HepG2 (cell line): Measurements from ENCODE around the gene UGP2. TPM values are rescaled to one million over a fixed set of nuclear protein-coding genes. Genes with fewer than 3 reads are reported as not detected.

Experiments used
- ATAC-seq: fragments of 200-7000 bp; cut with Tn5 transposase; 3 replicates; pipeline ENCODE4 v1.9.1; 2020; ENCODE audit warnings: mild to moderate bottlenecking, moderate library complexity
- BruUV-seq: library from RNA; stranded (reverse); fragments of 400-500 nt; replicated peaks from 2 replicates; lab custom pipeline; 2021; lab: Mats Ljungman, UMichigan
- CTCF ChIA-PET: fragments of 300-600 bp; formaldehyde crosslinking; extraction: SDS; loops from one replicate; lab custom pipeline; 2021; ENCODE audit warnings: low total read pairs, inconsistent platforms, low intra/inter-chr PET ratio; lab: Yijun Ruan, JAX
- POLR2A ChIA-PET: fragments of 350-600 bp; sonication (Branson Sonifier 250); formaldehyde crosslinking; loops from one replicate; lab custom pipeline; 2020; ENCODE audit warnings: antibody characterized with exemption, inconsistent platforms; lab: Yijun Ruan, JAX
- DNase-seq: peaks from one replicate; pipeline ENCODE4 v3.0.0-alpha.2; 2015; ENCODE audit warnings: low spot score
- FAIRE-seq: peaks from 3 replicates; lab custom pipeline; 2011; peaks lifted over from hg19 to GRCh38; lab: Jason Lieb, UNC
- H2AFZ ChIP-seq: one replicate; pipeline ENCODE4 v1.6.1; 2011; ENCODE audit warnings: low read length, inconsistent platforms
- H3K27ac ChIP-seq: fragments of 300-600 bp; 3 replicates; pipeline ENCODE4 v1.8.0; 2011; ENCODE audit warnings: mixed run types, mild to moderate bottlenecking, mixed read lengths, low read length, inconsistent platforms; ENCODE audit not compliant: insufficient read depth; ENCODE audit errors: extremely low read length
- H3K27me3 ChIP-seq, 2 experiments: fragments of 200-600 bp in 1 of 2; 2 replicates in 1 of 2; 3 replicates in 1 of 2; pipeline versions ENCODE4 v1.6.0 to v1.8.0; 2011; ENCODE audit warnings: low read length in 2 of 2, mild to moderate bottlenecking in 2 of 2, moderate library complexity in 2 of 2, inconsistent platforms in 1 of 2; ENCODE audit not compliant: insufficient read depth in 2 of 2, control insufficient read depth in 1 of 2
- H3K36me3 ChIP-seq, 2 experiments: fragments of 200-600 bp in 1 of 2; replicated peaks in 1 of 2; 2 replicates in 1 of 2; 3 replicates in 1 of 2; pipeline versions ENCODE4 v1.5.1 to v1.8.0; 2011; ENCODE audit warnings: low read length in 2 of 2, inconsistent platforms in 1 of 2; ENCODE audit not compliant: insufficient read depth in 2 of 2, control insufficient read depth in 1 of 2
- H3K4me1 ChIP-seq: 2 replicates; pipeline ENCODE4 v1.5.1; 2012; ENCODE audit warnings: low read length, inconsistent platforms; ENCODE audit not compliant: insufficient read depth
- H3K4me2 ChIP-seq: 2 replicates; pipeline ENCODE4 v1.6.0; 2011; ENCODE audit warnings: low read depth, low read length, inconsistent platforms
- H3K4me3 ChIP-seq, 3 experiments: fragments of 200-600 bp in 1 of 3; sonication (generic), shearing (Covaris generic) in 1 of 3; replicated peaks in 1 of 3; 2 replicates each; pipeline ENCODE4 v1.5.1; 2011 to 2016; ENCODE audit warnings: low read length in 3 of 3, inconsistent platforms in 2 of 3, low read depth in 2 of 3, mild to moderate bottlenecking in 2 of 3, control low read depth in 1 of 3, mixed read lengths in 1 of 3; ENCODE audit not compliant: insufficient read depth in 1 of 3
- H3K79me2 ChIP-seq: one replicate; pipeline ENCODE4 v1.6.1; 2011; ENCODE audit warnings: low read length, inconsistent platforms; ENCODE audit not compliant: insufficient read depth
- H3K9ac ChIP-seq: 2 replicates; pipeline ENCODE4 v1.6.0; 2011; ENCODE audit warnings: mild to moderate bottlenecking, low read depth, low read length, inconsistent platforms; ENCODE audit not compliant: insufficient read depth
- H3K9me3 ChIP-seq: 2 replicates; pipeline ENCODE4 v1.5.1; 2012; ENCODE audit warnings: mild to moderate bottlenecking, low read length
- H4K20me1 ChIP-seq: 2 replicates; pipeline ENCODE4 v1.6.0; 2011; ENCODE audit warnings: inconsistent platforms, mild to moderate bottlenecking, low read length, moderate library complexity; ENCODE audit not compliant: insufficient read depth
- ATF1 ChIP-seq: IDR thresholded peaks from 2 replicates; pipeline ENCODE4 v1.6.1; 2016; ENCODE audit warnings: mild to moderate bottlenecking, control low read depth
- CCDC6 ChIP-seq: sonication (generic); formaldehyde crosslinking; IDR thresholded peaks from 2 replicates; pipeline ENCODE4 v1.8.1; 2022; ENCODE audit warnings: mild to moderate bottlenecking, missing genetic modification reagents, moderate library complexity
- CEBPG ChIP-seq: IDR thresholded peaks from 2 replicates; pipeline ENCODE4 v1.6.1; 2016
- ETV5 ChIP-seq: IDR thresholded peaks from 2 replicates; pipeline ENCODE4 v1.6.1; 2018; ENCODE audit warnings: missing biosample characterization, missing genetic modification reagents, inconsistent platforms, borderline replicate concordance
- HNF4A ChIP-seq: sonication (generic); formaldehyde crosslinking; IDR thresholded peaks from 2 replicates; pipeline ENCODE4 v1.4.0; 2020; ENCODE audit warnings: missing genetic modification reagents
- MAFG ChIP-seq: sonication (generic); formaldehyde crosslinking; IDR thresholded peaks from 2 replicates; pipeline ENCODE4 v1.5.1; 2020; ENCODE audit warnings: mild to moderate bottlenecking, missing genetic modification reagents
- MED8 ChIP-seq: sonication (generic); formaldehyde crosslinking; IDR thresholded peaks from 2 replicates; pipeline ENCODE4 v1.8.1; 2023; ENCODE audit warnings: mild to moderate bottlenecking, missing genetic modification reagents; ENCODE audit not compliant: insufficient replicate concordance
- MZF1 ChIP-seq: sonication (generic); formaldehyde crosslinking; IDR thresholded peaks from 2 replicates; pipeline ENCODE4 v1.8.1; 2023; ENCODE audit warnings: mild to moderate bottlenecking, missing genetic modification reagents, borderline replicate concordance
- PHF8 ChIP-seq: sonication (generic); formaldehyde crosslinking; IDR thresholded peaks from 2 replicates; pipeline ENCODE4 v1.5.0; 2020; ENCODE audit warnings: missing genetic modification reagents
- RBM22 ChIP-seq: fragments of 200-400 bp; formaldehyde crosslinking; optimal IDR thresholded peaks from 2 replicates; pipeline ENCODE3; 2017; ENCODE audit warnings: mild to moderate bottlenecking, low read length, moderate library complexity
- REXO4 ChIP-seq: sonication (generic); formaldehyde crosslinking; IDR thresholded peaks from 2 replicates; pipeline ENCODE4 v1.8.0; 2022; ENCODE audit warnings: missing genetic modification reagents, mild to moderate bottlenecking, borderline replicate concordance
- SIN3A ChIP-seq: IDR thresholded peaks from 2 replicates; pipeline ENCODE4 v1.6.1; 2011; ENCODE audit warnings: low read depth, mild to moderate bottlenecking, control low read depth, low read length, borderline replicate concordance
- SYNCRIP ChIP-seq: fragments of 200-400 bp; formaldehyde crosslinking; IDR thresholded peaks from 2 replicates; pipeline ENCODE4 v1.6.1; 2018; ENCODE audit warnings: mild to moderate bottlenecking, low read depth, low read length; ENCODE audit not compliant: insufficient read depth
- TBP ChIP-seq: sonication (generic); formaldehyde crosslinking; IDR thresholded peaks from 2 replicates; pipeline ENCODE4 v1.5.0; 2020; ENCODE audit warnings: missing genetic modification reagents
- ZFP82 ChIP-seq: sonication (generic); formaldehyde crosslinking; IDR thresholded peaks from 2 replicates; pipeline ENCODE4 v1.5.1; 2020; ENCODE audit warnings: mild to moderate bottlenecking, missing genetic modification reagents, borderline replicate concordance
- ZNF121 ChIP-seq: sonication (generic); formaldehyde crosslinking; IDR thresholded peaks from 2 replicates; pipeline ENCODE4 v1.5.0; 2020; ENCODE audit warnings: mild to moderate bottlenecking, missing genetic modification reagents
- ZNF460 ChIP-seq: sonication (generic); formaldehyde crosslinking; IDR thresholded peaks from 2 replicates; pipeline ENCODE4 v1.5.1; 2020; ENCODE audit warnings: missing genetic modification reagents, mild to moderate bottlenecking, borderline replicate concordance
- ZNF709 ChIP-seq: sonication (generic); formaldehyde crosslinking; IDR thresholded peaks from 2 replicates; pipeline ENCODE4 v1.5.0; 2020; ENCODE audit warnings: mild to moderate bottlenecking, missing genetic modification reagents
- ZNF713 ChIP-seq: sonication (generic); formaldehyde crosslinking; IDR thresholded peaks from 2 replicates; pipeline ENCODE4 v1.4.0; 2020; ENCODE audit warnings: mild to moderate bottlenecking, missing genetic modification reagents
- WGBS: methylation state at CpG from one replicate; pipeline ENCODE4 v1.1.6; 2017; ENCODE audit warnings: low lambda C conversion rate; 5-methylcytosine and 5-hydroxymethylcytosine counted together
- in situ Hi-C: cut with HindIII; loops from 2 replicates; pipeline ENCODE4 v1.10.0; 2017; ENCODE audit warnings: low pct_unique_long_range_greater_than_20kb; ENCODE audit not compliant: extremely low pct_ligation_motif_present
- intact Hi-C: fragments of 100-400 bp; cut with micrococcal nuclease; formaldehyde crosslinking; loops from one replicate; pipeline ENCODE4 v1.10.0; 2022; ENCODE audit not compliant: unreplicated experiment
- polyA plus RNA-seq, 8 experiments: library from polyadenylated mRNA; depleted of rRNA in 3 of 8; stranded (reverse) in 7 of 8; unstranded in 1 of 8; fragments of >200 nt; fragmentation: Illumina TruSeq in 4 of 8; extraction: Trizol in 4 of 8; gene quantifications; 2 replicates each; pipeline versions ENCODE4 v1.2.1 to v1.2.3, GENCODE V29; 2011 to 2016; ENCODE audit warnings: low read depth in 4 of 8, missing spikeins in 1 of 8, mixed read lengths in 1 of 8; ENCODE audit not compliant: insufficient read depth in 1 of 8
- total RNA-seq, 5 experiments: library from RNA; depleted of rRNA; stranded (reverse); fragments of >200 nt; fragmentation: Illumina TruSeq; extraction: Trizol; gene quantifications; 2 replicates each; pipeline ENCODE4 v1.2.3, GENCODE V29; 2016; ENCODE audit warnings: low read depth in 1 of 5
- TF ChIP-seq, protein P1 (sequence below): IDR thresholded peaks from 2 replicates; pipeline ENCODE4 v1.6.1; 2016; ENCODE audit warnings: missing compliant biosample characterization, missing genetic modification reagents, borderline replicate concordance
- TF ChIP-seq, protein P2 (sequence below): sonication (generic); formaldehyde crosslinking; IDR thresholded peaks from 2 replicates; pipeline ENCODE4 v1.4.0; 2020; ENCODE audit warnings: mild to moderate bottlenecking, missing genetic modification reagents
- TF ChIP-seq, protein P3 (sequence below): sonication (generic); formaldehyde crosslinking; IDR thresholded peaks from 2 replicates; pipeline ENCODE4 v1.8.1; 2023; ENCODE audit warnings: missing genetic modification reagents, mild to moderate bottlenecking, borderline replicate concordance
- TF ChIP-seq, protein P4 (sequence below): sonication (generic); formaldehyde crosslinking; IDR thresholded peaks from 2 replicates; pipeline ENCODE4 v1.8.0; 2022; ENCODE audit warnings: missing genetic modification reagents, mild to moderate bottlenecking, inconsistent platforms, borderline replicate concordance

UGP2 gene
- total and polyA plus RNA-seq, 2 of the 13 experiments (the other 11 are each of a cell fraction or from before 2014, with no cell fraction given) = 96.0 to 134 TPM

DNA sequence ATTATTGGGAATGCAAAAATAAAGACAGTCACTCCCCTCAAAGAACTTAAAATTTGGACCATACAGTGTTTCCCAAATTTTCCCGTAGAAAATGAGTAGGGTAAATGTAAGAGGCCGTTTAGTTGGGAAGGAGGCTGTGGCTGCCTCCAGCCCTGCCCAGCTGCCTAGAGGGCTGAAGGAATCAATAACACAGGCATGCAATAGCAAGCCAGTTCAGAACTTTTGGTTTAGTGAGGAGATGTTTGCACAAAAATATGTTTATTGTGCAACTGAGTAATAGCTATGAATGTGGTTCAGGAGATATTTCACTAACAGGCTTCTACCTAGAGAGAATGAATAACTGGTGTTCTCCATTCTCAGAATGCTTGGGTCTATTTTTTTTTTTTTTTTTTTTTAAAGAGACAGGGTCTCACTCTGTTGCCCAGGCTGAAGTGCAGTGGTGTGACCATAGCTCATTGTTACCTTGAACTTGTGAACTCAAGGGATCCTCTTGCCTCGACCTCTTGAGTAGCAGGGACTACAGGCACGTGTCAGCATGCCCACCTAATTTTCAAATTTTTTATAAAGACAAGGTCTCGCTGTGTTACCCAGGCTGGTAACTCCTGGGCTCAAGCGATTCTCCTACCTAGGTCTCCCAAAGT lies 23.6 kb downstream of the UGP2 start:
- in situ Hi-C loops (no loop called here), intact Hi-C loops (no loop called here)
- CTCF ChIA-PET = no interaction called here
- no peak overlapping the region for H3K4me2 ChIP-seq
- peak; percentile 16 for DNase-seq
- no peaks in the 10 kb centered on the region for H3K27me3 ChIP-seq
- peaks cover 8% of the 10 kb centered on the region for H4K20me1 ChIP-seq
- H3K9ac ChIP-seq = no peak overlapping the region
- no peak for FAIRE-seq
- no peak overlapping the region for H3K27ac ChIP-seq
- POLR2A ChIA-PET = interaction anchor here (0.7 to 4.5 kb wide), 4 partner anchors 24 to 166 kb away, joined by 3 to 21 read pairs (median 4); partner anchors contain the start of gene UGP2
- H3K79me2 ChIP-seq = peaks cover 3% of the 10 kb centered on the region
- H3K9me3 ChIP-seq = no peaks in the 10 kb centered on the region
- WGBS = 87% methylated on average over 6 of the region's 6 CpGs
- peaks cover 27% of the 10 kb centered on the region for H3K4me1 ChIP-seq
- no TSS peak for BruUV-seq
- H2AFZ ChIP-seq = no peak overlapping the region
- no peak overlapping the region for H3K4me3 ChIP-seq
- ATAC-seq = peak; percentile 72
- peaks cover 10 to 67% of the 10 kb centered on the region in 2 experiments for H3K36me3 ChIP-seq
- 0 out of 2 replicates have a peak, but pooled peaks have one; percentile 13 for TF ChIP-seq CEBPG (CRISPR knock-in tag)
- TF ChIP-seq, protein P1, sequence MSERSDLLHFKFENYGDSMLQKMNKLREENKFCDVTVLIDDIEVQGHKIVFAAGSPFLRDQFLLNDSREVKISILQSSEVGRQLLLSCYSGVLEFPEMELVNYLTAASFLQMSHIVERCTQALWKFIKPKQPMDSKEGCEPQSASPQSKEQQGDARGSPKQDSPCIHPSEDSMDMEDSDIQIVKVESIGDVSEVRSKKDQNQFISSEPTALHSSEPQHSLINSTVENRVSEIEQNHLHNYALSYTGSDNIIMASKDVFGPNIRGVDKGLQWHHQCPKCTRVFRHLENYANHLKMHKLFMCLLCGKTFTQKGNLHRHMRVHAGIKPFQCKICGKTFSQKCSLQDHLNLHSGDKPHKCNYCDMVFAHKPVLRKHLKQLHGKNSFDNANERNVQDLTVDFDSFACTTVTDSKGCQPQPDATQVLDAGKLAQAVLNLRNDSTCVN = no peak
- TF ChIP-seq SIN3A = no peak
- no peak for TF ChIP-seq ZNF460 (CRISPR knock-in tag)
- no peak for TF ChIP-seq ATF1 (CRISPR knock-in tag)
- no peak for TF ChIP-seq ZNF709 (CRISPR knock-in tag)
- peak; percentile 78 for TF ChIP-seq ZNF121
- TF ChIP-seq TBP (CRISPR knock-in tag) = no peak
- no peak for TF ChIP-seq ZNF713
- TF ChIP-seq, protein P2, sequence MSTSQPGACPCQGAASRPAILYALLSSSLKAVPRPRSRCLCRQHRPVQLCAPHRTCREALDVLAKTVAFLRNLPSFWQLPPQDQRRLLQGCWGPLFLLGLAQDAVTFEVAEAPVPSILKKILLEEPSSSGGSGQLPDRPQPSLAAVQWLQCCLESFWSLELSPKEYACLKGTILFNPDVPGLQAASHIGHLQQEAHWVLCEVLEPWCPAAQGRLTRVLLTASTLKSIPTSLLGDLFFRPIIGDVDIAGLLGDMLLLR (CRISPR knock-in tag) = no peak
- TF ChIP-seq, protein P3, sequence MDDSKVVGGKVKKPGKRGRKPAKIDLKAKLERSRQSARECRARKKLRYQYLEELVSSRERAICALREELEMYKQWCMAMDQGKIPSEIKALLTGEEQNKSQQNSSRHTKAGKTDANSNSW (CRISPR knock-in tag) = no peak
- no peak for TF ChIP-seq ETV5
- no peak for TF ChIP-seq PHF8
- no peak for TF ChIP-seq ZFP82
- TF ChIP-seq, protein P4, sequence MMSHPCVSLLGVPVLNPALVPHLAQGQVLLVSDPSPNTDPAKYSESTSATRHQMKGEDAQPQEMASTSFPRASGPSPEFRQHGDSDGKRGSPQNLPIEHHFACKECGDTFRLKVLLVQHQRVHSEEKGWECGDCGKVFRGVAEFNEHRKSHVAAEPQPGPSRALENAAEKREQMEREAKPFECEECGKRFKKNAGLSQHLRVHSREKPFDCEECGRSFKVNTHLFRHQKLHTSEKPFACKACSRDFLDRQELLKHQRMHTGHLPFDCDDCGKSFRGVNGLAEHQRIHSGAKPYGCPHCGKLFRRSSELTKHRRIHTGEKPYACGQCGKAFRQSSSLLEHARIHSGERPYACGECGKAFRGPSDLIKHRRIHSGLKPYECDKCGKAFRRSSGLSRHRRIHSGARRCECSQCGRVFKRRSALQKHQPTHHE = no peak
- no peak for TF ChIP-seq REXO4 (CRISPR knock-in tag)
- TF ChIP-seq RBM22 = peak; percentile 59
- TF ChIP-seq MAFG = no peak
- no peak for TF ChIP-seq SYNCRIP
- no peak for TF ChIP-seq CCDC6
- no peak for TF ChIP-seq MZF1 (CRISPR knock-in tag)
- TF ChIP-seq HNF4A = no peak
- TF ChIP-seq MED8 (CRISPR knock-in tag) = no peak
